ENCODE results near the gene SMOC2.
"Not testable (repeated sequence)": the region's sequence is repeated elsewhere in the genome, so short reads cannot be mapped to it uniquely, and the experiment has no call there.

SMOC2 gene

GRCh38 chr6:168694797-168695196 is 253.8 kb downstream of the SMOC2 start:
- H3K27me3 ChIP-seq (ENCODE audit: control insufficient read depth, insufficient read depth, low read length); H3K9me3 ChIP-seq (ENCODE audit: control insufficient read depth, insufficient read depth, low read length); H3K36me3 ChIP-seq (ENCODE audit: control insufficient read depth, insufficient read depth, low read length); H3K9ac ChIP-seq (ENCODE audit: low read depth, low read length); H3K4me1 ChIP-seq (ENCODE audit: control insufficient read depth, insufficient read depth, low read length); H3K4me3 ChIP-seq (ENCODE audit: low read depth, low read length): not testable (repeated sequence)

- H3K27me3 ChIP-seq (ENCODE audit: control insufficient read depth, insufficient read depth, low read length), result no peaks in the 10 kb centered on the region
Measured at GRCh38 chr6:168695701-168696100, 254.7 kb downstream of the SMOC2 start.

GRCh38 chr6:168698923-168699322 is 257.9 kb downstream of the SMOC2 start:
- Histone ChIP-seq H3K27me3 (ENCODE audit: control insufficient read depth, insufficient read depth, low read length) (no peaks in the 10 kb centered on the region), H3K9ac (ENCODE audit: low read depth, low read length) (no peak overlapping the region), H3K9me3 (ENCODE audit: control insufficient read depth, insufficient read depth, low read length) (no peaks in the 10 kb centered on the region), H3K36me3 (ENCODE audit: control insufficient read depth, insufficient read depth, low read length) (no peaks in the 10 kb centered on the region), H3K4me1 (ENCODE audit: control insufficient read depth, insufficient read depth, low read length) (peaks cover 6% of the 10 kb centered on the region), H3K4me3 (ENCODE audit: low read depth, low read length) (no peak overlapping the region)

More at GRCh38 chr6:168695701-168696100, 254.7 kb downstream of the SMOC2 start:
- Histone ChIP-seq H3K4me1 (ENCODE audit: control insufficient read depth, insufficient read depth, low read length) (peaks cover 6% of the 10 kb centered on the region), H3K4me3 (ENCODE audit: low read depth, low read length) (no peak overlapping the region), H3K9me3 (ENCODE audit: control insufficient read depth, insufficient read depth, low read length) (no peaks in the 10 kb centered on the region), H3K36me3 (ENCODE audit: control insufficient read depth, insufficient read depth, low read length) (no peaks in the 10 kb centered on the region), H3K9ac (ENCODE audit: low read depth, low read length) (no peak overlapping the region)

DNA sequence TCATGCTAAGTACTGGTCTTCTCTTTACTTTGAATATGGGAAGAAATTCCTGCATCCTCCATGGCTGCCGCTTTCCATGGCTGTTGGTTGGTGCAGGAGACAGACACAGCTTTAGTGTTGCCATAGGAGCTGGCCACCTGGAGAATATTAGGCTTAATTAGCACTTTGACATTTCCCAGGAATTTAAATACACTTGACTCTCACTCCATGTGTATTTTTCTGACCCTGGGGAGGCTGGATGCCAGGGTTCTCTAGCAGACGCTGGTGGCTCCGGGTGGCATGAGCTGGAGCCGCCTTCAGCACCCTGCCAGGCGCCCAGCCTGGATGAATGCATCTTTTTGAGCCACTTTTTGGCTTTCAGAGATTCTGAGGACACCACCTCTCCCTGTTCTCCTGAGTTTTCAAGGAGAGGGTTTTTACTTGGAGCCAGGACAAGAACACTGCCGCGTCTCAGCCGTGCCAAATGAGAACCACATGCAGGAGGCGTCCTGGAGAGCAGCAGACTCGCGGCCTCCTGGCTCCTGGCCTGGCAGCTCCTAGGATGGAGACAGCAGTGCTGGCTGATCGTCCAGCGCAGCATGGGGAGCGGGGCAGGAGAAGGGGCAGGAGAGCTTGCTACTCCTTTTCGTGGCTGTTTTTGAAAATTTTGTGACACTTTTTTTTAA is 258.8 kb downstream of the SMOC2 start:
- Histone ChIP-seq H3K9ac (ENCODE audit: low read depth, low read length) (no peak overlapping the region), H3K27me3 (ENCODE audit: control insufficient read depth, insufficient read depth, low read length) (no peaks in the 10 kb centered on the region), H3K9me3 (ENCODE audit: control insufficient read depth, insufficient read depth, low read length) (no peaks in the 10 kb centered on the region), H3K36me3 (ENCODE audit: control insufficient read depth, insufficient read depth, low read length) (no peaks in the 10 kb centered on the region), H3K4me1 (ENCODE audit: control insufficient read depth, insufficient read depth, low read length) (peaks cover 6% of the 10 kb centered on the region), H3K4me3 (ENCODE audit: low read depth, low read length) (no peak overlapping the region)

DNA sequence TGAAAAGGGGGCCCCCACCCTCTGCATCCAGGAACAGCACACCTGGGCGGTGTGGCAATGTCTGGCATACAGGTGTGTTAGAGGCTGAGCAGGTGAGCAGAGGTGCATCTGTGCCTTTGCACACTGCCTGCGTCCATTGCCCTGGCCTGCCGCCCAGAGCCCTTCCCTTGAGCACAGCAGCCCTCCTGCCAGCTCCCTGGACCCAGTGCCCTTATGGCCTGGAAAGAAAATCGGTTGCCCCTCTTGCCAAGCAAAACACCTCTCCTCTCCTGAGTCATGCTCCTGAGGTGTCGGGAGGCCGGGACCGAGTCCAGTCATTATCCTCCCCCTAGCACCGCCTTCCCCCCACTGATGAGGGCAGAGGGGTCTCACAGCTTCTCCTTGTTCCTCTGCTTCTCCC is 259.9 kb downstream of the SMOC2 start:
- H3K9ac ChIP-seq (ENCODE audit: low read depth, low read length), result no peak overlapping the region
- no peaks in the 10 kb centered on the region for H3K4me1 ChIP-seq (ENCODE audit: control insufficient read depth, insufficient read depth, low read length)
- no peaks in the 10 kb centered on the region for H3K27me3 ChIP-seq (ENCODE audit: control insufficient read depth, insufficient read depth, low read length)
- no peaks in the 10 kb centered on the region for H3K36me3 ChIP-seq (ENCODE audit: control insufficient read depth, insufficient read depth, low read length)
- no peaks in the 10 kb centered on the region for H3K9me3 ChIP-seq (ENCODE audit: control insufficient read depth, insufficient read depth, low read length)
- H3K4me3 ChIP-seq (ENCODE audit: low read depth, low read length), result no peak overlapping the region

DNA sequence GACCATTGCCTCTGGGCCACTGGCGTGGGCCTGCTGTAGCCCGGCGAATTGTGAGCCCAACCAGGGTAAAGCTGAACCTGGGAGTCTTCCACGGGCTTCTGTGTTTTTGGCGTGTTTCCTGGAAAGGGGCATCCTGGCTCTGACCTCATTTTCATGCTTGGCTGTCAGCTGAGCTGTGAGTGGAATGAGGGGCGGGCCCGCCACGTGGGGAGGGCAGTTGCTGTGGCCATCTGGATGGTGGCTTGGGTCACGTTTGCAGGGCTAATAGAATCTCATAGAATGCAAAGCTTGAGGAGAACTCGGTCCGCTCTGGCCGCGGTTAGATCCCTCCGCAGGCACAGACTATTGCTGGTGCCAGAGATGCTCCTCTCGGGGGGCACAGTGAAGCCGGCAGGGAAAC is 263.0 kb downstream of the SMOC2 start:
- no peak overlapping the region for H3K9ac ChIP-seq (ENCODE audit: low read depth, low read length)
- no peaks in the 10 kb centered on the region for H3K27me3 ChIP-seq (ENCODE audit: control insufficient read depth, insufficient read depth, low read length)
- no peaks in the 10 kb centered on the region for H3K4me1 ChIP-seq (ENCODE audit: control insufficient read depth, insufficient read depth, low read length)
- H3K4me3 ChIP-seq (ENCODE audit: low read depth, low read length), result no peak overlapping the region
- no peaks in the 10 kb centered on the region for H3K9me3 ChIP-seq (ENCODE audit: control insufficient read depth, insufficient read depth, low read length)
- H3K36me3 ChIP-seq (ENCODE audit: control insufficient read depth, insufficient read depth, low read length), result no peaks in the 10 kb centered on the region

DNA sequence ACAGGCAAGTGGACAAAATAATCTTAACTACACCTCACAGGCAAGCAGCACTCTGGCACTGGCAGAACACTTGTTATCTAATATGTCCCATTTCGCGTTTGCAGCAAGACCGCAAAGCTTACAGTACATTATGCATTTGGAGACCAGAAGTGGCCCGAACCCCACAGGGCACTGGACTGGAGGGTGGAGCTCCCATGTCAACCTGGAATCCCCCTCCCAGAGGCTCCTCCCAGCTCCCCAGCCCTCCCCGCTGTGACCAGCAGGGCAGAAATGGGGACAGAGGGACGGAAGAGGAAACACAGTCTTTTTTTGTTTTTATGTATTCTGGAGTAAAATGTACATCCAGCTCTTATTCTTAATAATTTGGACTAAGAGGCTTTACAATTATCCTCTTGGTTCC is 263.7 kb downstream of the SMOC2 start:
- H3K9me3 ChIP-seq (ENCODE audit: control insufficient read depth, insufficient read depth, low read length), result no peaks in the 10 kb centered on the region
- H3K36me3 ChIP-seq (ENCODE audit: control insufficient read depth, insufficient read depth, low read length), result no peaks in the 10 kb centered on the region

GRCh38 chr6:168705271-168705670 is 264.3 kb downstream of the SMOC2 start:
- H3K9me3 ChIP-seq (ENCODE audit: control insufficient read depth, insufficient read depth, low read length); H3K9ac ChIP-seq (ENCODE audit: low read depth, low read length); H3K36me3 ChIP-seq (ENCODE audit: control insufficient read depth, insufficient read depth, low read length); H3K4me1 ChIP-seq (ENCODE audit: control insufficient read depth, insufficient read depth, low read length); H3K4me3 ChIP-seq (ENCODE audit: low read depth, low read length); H3K27me3 ChIP-seq (ENCODE audit: control insufficient read depth, insufficient read depth, low read length): not testable (repeated sequence)

More for the DNA sequence above, 263.7 kb downstream of the SMOC2 start:
- no peaks in the 10 kb centered on the region for H3K4me1 ChIP-seq (ENCODE audit: control insufficient read depth, insufficient read depth, low read length)
- no peak overlapping the region for H3K4me3 ChIP-seq (ENCODE audit: low read depth, low read length)
- H3K27me3 ChIP-seq (ENCODE audit: control insufficient read depth, insufficient read depth, low read length), result no peaks in the 10 kb centered on the region
- no peak overlapping the region for H3K9ac ChIP-seq (ENCODE audit: low read depth, low read length)

DNA sequence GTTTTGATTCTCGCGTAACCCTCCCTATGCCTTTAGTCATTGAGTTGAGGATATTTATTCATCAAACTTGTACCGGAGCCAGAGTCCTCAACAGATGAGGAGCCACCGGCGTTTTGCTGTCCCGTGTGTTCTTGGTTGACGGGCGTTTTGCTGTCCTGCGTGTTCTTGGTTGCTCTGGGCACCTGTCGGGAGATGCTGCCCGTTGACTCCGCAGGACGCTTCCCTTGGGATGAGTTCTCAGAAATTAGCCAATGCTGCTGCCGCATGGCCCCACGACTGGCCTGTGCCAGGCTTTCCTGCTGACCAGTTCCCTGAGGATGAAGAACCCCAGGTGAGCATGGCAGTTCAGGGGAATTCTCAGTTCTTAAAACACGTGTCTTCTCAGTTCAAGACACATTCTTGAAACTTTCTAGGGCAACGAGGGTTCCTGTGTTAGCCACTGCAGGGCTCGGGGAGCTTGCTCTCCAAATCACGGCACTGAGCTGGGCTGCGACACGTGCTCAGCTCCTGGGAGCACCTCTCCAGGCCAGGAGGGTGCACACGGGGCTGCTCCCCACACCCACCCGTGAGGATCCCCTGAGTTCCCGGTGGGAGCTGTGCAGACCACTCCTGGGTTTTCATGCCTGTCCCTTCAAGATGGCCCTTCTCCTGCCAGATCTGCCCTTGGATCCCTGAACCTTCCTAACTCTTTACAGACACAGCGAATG is 265.6 kb downstream of the SMOC2 start:
- Histone ChIP-seq H3K4me3 (ENCODE audit: low read depth, low read length) (no peak overlapping the region), H3K27me3 (ENCODE audit: control insufficient read depth, insufficient read depth, low read length) (no peaks in the 10 kb centered on the region), H3K9me3 (ENCODE audit: control insufficient read depth, insufficient read depth, low read length) (no peaks in the 10 kb centered on the region), H3K4me1 (ENCODE audit: control insufficient read depth, insufficient read depth, low read length) (no peaks in the 10 kb centered on the region), H3K9ac (ENCODE audit: low read depth, low read length) (no peak overlapping the region), H3K36me3 (ENCODE audit: control insufficient read depth, insufficient read depth, low read length) (no peaks in the 10 kb centered on the region)

DNA sequence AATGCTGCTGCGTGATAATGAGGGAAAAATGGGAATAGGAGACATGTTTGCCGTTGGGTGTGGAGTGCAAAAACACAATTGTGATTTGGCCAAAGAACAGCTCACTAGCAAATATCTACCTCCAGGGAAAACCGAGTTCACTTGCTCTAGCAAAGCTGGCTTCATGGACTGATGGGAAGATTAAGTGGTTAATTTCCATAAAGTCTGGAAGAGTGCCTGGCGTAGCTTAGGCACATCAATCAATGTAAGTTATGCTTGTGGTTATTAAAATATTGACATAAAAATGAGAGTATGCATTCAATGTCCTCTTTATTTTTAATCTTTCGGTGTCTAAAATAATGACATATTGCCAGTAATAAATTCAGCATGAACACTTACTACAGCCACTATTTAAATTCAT is 267.5 kb downstream of the SMOC2 start:
- H3K4me1 ChIP-seq (ENCODE audit: control insufficient read depth, insufficient read depth, low read length), result no peaks in the 10 kb centered on the region
- peaks cover 5% of the 10 kb centered on the region for H3K9me3 ChIP-seq (ENCODE audit: control insufficient read depth, insufficient read depth, low read length)
- H3K4me3 ChIP-seq (ENCODE audit: low read depth, low read length), result no peak overlapping the region
- peaks cover 2% of the 10 kb centered on the region for H3K36me3 ChIP-seq (ENCODE audit: control insufficient read depth, insufficient read depth, low read length)
- H3K9ac ChIP-seq (ENCODE audit: low read depth, low read length), result no peak overlapping the region
- H3K27me3 ChIP-seq (ENCODE audit: control insufficient read depth, insufficient read depth, low read length), result no peaks in the 10 kb centered on the region

DNA sequence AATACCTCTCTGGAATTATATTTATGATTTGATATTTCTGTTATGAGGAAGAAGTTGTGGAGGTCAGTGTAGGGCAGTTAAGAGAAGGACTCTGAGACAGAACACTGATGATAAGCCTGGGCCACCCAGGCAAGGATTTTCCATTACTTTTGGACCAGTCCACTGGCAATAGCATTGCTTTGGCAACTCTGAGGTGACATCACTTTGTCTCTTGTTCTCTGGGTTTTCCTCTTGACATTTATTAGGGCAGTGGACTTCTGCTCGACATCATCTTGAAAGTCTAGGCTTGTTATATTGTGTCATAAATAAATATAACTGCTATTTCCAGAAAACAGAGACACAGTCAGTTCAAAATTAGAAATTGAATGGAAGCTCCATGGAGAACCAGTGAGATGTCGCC is 268.0 kb downstream of the SMOC2 start:
- H3K27me3 ChIP-seq (ENCODE audit: control insufficient read depth, insufficient read depth, low read length), result no peaks in the 10 kb centered on the region
- no peaks in the 10 kb centered on the region for H3K4me1 ChIP-seq (ENCODE audit: control insufficient read depth, insufficient read depth, low read length)
- peaks cover 2% of the 10 kb centered on the region for H3K36me3 ChIP-seq (ENCODE audit: control insufficient read depth, insufficient read depth, low read length)

GRCh38 chr6:168709390-168709789 is 268.4 kb downstream of the SMOC2 start:
- Histone ChIP-seq H3K9ac (ENCODE audit: low read depth, low read length) (no peak overlapping the region), H3K9me3 (ENCODE audit: control insufficient read depth, insufficient read depth, low read length) (peaks cover 7% of the 10 kb centered on the region), H3K4me1 (ENCODE audit: control insufficient read depth, insufficient read depth, low read length) (no peaks in the 10 kb centered on the region), H3K4me3 (ENCODE audit: low read depth, low read length) (no peak overlapping the region), H3K27me3 (ENCODE audit: control insufficient read depth, insufficient read depth, low read length) (no peaks in the 10 kb centered on the region), H3K36me3 (ENCODE audit: control insufficient read depth, insufficient read depth, low read length) (peaks cover 2% of the 10 kb centered on the region)

More for the DNA sequence above, 268.0 kb downstream of the SMOC2 start:
- Histone ChIP-seq H3K4me3 (ENCODE audit: low read depth, low read length) (no peak overlapping the region), H3K9me3 (ENCODE audit: control insufficient read depth, insufficient read depth, low read length) (peaks cover 5% of the 10 kb centered on the region), H3K9ac (ENCODE audit: low read depth, low read length) (no peak overlapping the region)

All from iPS-15b (cell line).